KMS-11 (cell line): Measurements from ENCODE around the gene ITGB3BP.

Experiments used
- H2AFZ ChIP-seq: fragments of 200-600 bp; sonication (generic); 2 replicates; pipeline ENCODE4 v1.6.1; 2016; ENCODE audit warnings: antibody characterized with exemption, mixed run types, low read depth
- H3K27ac ChIP-seq: fragments of 200-600 bp; sonication (generic); 2 replicates; pipeline ENCODE4 v1.6.1; 2016; ENCODE audit warnings: mild to moderate bottlenecking, mixed run types
- H3K27me3 ChIP-seq: fragments of 200-600 bp; sonication (generic); 2 replicates; pipeline ENCODE4 v1.6.1; 2017; ENCODE audit warnings: mild to moderate bottlenecking, low read depth, mixed run types, moderate library complexity; ENCODE audit not compliant: insufficient read depth
- H3K36me3 ChIP-seq: fragments of 200-600 bp; sonication (generic); 2 replicates; pipeline ENCODE4 v1.6.1; 2017; ENCODE audit warnings: mild to moderate bottlenecking, mixed run types; ENCODE audit not compliant: insufficient read depth
- H3K4me1 ChIP-seq: fragments of 200-600 bp; sonication (generic); 2 replicates; pipeline ENCODE4 v1.6.1; 2016; ENCODE audit warnings: mild to moderate bottlenecking, low read depth, mixed run types; ENCODE audit not compliant: poor library complexity, severe bottlenecking
- H3K4me2 ChIP-seq: fragments of 200-600 bp; sonication (generic); 2 replicates; pipeline ENCODE4 v1.7.0; 2016; ENCODE audit warnings: mild to moderate bottlenecking, mixed run types
- H3K4me3 ChIP-seq: fragments of 200-600 bp; sonication (generic); IDR thresholded peaks from 2 replicates; pipeline ENCODE4 v1.6.1; 2017; ENCODE audit warnings: low read depth, low read length, mixed read lengths; ENCODE audit not compliant: insufficient read depth
- H3K79me2 ChIP-seq: fragments of 200-600 bp; sonication (generic); 2 replicates; pipeline ENCODE4 v1.6.1; 2016; ENCODE audit warnings: low read depth, mixed run types; ENCODE audit not compliant: insufficient read depth
- H3K9ac ChIP-seq: fragments of 200-600 bp; sonication (generic); 2 replicates; pipeline ENCODE4 v1.6.1; 2016; ENCODE audit warnings: mild to moderate bottlenecking, mixed run types
- H4K20me1 ChIP-seq: fragments of 200-600 bp; sonication (generic); 2 replicates; pipeline ENCODE4 v1.6.1; 2016; ENCODE audit warnings: mild to moderate bottlenecking, mixed run types; ENCODE audit not compliant: insufficient read depth
- CTCF ChIP-seq: fragments of 200-600 bp; sonication (generic); conservative IDR thresholded peaks from 2 replicates; pipeline ENCODE4 v1.6.1; 2017; ENCODE audit warnings: low read depth, mild to moderate bottlenecking, antibody characterized with exemption, low read length, moderate library complexity, mixed read lengths

The ITGB3BP gene

GRCh38 chr1:63461661-63462230, 61.3 kb downstream of the ITGB3BP start:
- Histone ChIP-seq H2AFZ (no peak overlapping the region), H3K36me3 (no peaks in the 10 kb centered on the region), H3K79me2 (no peaks in the 10 kb centered on the region)

GRCh38 chr1:63458750-63459149, 64.3 kb downstream of the ITGB3BP start:
- H3K4me2 ChIP-seq = no peak overlapping the region
- no peak for TF ChIP-seq CTCF

More at GRCh38 chr1:63461661-63462230, 61.3 kb downstream of the ITGB3BP start:
- Histone ChIP-seq H3K4me3 (no peak overlapping the region), H3K27ac (no peak overlapping the region), H3K4me2 (no peak overlapping the region), H3K27me3 (no peaks in the 10 kb centered on the region), H3K4me1 (no peaks in the 10 kb centered on the region), H4K20me1 (no peaks in the 10 kb centered on the region), H3K9ac (no peak overlapping the region)
- no peak for TF ChIP-seq CTCF

GRCh38 chr1:63454269-63454668, 68.8 kb downstream of the ITGB3BP start:
- H3K79me2 ChIP-seq = no peaks in the 10 kb centered on the region
- H4K20me1 ChIP-seq = no peaks in the 10 kb centered on the region
- H3K4me2 ChIP-seq = no peak overlapping the region
- TF ChIP-seq CTCF = 0 out of 2 replicates have a peak, but pooled peaks have one; percentile 23
- H3K4me1 ChIP-seq = no peaks in the 10 kb centered on the region
- H3K4me3 ChIP-seq = no peak overlapping the region
- H3K27me3 ChIP-seq = no peaks in the 10 kb centered on the region
- H3K9ac ChIP-seq = no peak overlapping the region
- H3K36me3 ChIP-seq = no peaks in the 10 kb centered on the region; the same call in 1 of the 2 replicates
- H3K27ac ChIP-seq = no peak overlapping the region
- H2AFZ ChIP-seq = no peak overlapping the region

More at GRCh38 chr1:63458750-63459149, 64.3 kb downstream of the ITGB3BP start:
- H3K79me2 ChIP-seq = no peaks in the 10 kb centered on the region
- no peaks in the 10 kb centered on the region; the same call in 1 of the 2 replicates for H3K36me3 ChIP-seq
- H3K4me3 ChIP-seq = no peak overlapping the region
- no peak overlapping the region for H3K9ac ChIP-seq
- H4K20me1 ChIP-seq = no peaks in the 10 kb centered on the region
- H3K27me3 ChIP-seq = no peaks in the 10 kb centered on the region
- no peaks in the 10 kb centered on the region for H3K4me1 ChIP-seq
- no peak overlapping the region for H3K27ac ChIP-seq
- no peak overlapping the region for H2AFZ ChIP-seq

- Histone ChIP-seq H3K4me2 (no peak overlapping the region), H3K36me3 (no peaks in the 10 kb centered on the region; the same call in 1 of the 2 replicates), H2AFZ (no peak overlapping the region), H3K79me2 (no peaks in the 10 kb centered on the region), H3K9ac (no peak overlapping the region), H3K27me3 (no peaks in the 10 kb centered on the region), H3K4me3 (no peak overlapping the region), H3K4me1 (no peaks in the 10 kb centered on the region), H4K20me1 (no peaks in the 10 kb centered on the region), H3K27ac (no peak overlapping the region)
- TF ChIP-seq CTCF = no peak
These were observed 69.8 kb downstream of the ITGB3BP start for GRCh38 chr1:63453232-63453631.
